Stimulated activated CD4-positive, alpha-beta T cell treated with anti-CD3 and anti-CD28 coated beads, Interleukin-15, amount 100 ng/mL, for 24 hours (primary cell): Measurements from ENCODE around the gene TBCC.

Experiments used
- DNase-seq: peaks from one replicate; pipeline ENCODE4 v3.0.0-alpha.2; 2020

TBCC gene, protein sequence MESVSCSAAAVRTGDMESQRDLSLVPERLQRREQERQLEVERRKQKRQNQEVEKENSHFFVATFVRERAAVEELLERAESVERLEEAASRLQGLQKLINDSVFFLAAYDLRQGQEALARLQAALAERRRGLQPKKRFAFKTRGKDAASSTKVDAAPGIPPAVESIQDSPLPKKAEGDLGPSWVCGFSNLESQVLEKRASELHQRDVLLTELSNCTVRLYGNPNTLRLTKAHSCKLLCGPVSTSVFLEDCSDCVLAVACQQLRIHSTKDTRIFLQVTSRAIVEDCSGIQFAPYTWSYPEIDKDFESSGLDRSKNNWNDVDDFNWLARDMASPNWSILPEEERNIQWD

DNA sequence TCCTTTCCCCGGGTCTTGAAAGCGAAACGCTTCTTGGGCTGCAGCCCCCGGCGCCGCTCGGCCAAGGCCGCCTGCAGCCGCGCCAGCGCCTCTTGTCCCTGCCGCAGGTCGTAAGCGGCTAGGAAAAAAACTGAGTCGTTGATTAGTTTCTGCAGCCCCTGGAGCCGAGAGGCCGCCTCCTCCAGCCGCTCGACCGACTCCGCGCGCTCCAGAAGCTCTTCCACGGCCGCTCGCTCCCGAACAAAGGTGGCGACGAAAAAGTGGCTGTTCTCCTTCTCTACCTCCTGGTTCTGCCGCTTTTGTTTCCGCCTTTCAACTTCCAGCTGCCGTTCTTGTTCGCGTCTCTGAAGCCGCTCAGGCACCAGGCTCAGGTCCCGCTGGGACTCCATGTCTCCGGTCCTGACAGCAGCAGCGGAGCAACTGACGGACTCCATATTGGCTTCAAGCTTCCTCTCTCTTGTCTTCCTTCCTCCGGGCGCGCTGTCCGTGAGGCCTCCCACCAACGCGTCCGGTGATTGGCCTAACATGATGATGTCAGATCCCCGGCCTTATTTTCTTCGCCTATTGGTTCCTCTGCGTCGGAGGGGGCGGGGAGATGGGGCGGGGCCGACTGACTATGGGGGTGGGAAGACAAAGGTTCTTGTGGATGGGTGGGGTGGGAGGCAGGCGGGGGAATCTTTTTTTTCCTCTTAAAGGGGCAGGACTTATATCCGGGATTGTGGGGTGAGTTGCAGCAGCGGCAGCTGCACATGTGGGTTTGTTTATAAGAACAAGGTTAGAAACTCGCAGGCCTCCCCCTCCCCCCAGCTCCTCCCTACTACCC lies at the start of gene TBCC:
TBCC (minus strand) TSS at position 464 of the 823 bp plus-strand sequence; CDS start at position 434, 30 bp downstream.
- peak; percentile 94 for DNase-seq

DNA sequence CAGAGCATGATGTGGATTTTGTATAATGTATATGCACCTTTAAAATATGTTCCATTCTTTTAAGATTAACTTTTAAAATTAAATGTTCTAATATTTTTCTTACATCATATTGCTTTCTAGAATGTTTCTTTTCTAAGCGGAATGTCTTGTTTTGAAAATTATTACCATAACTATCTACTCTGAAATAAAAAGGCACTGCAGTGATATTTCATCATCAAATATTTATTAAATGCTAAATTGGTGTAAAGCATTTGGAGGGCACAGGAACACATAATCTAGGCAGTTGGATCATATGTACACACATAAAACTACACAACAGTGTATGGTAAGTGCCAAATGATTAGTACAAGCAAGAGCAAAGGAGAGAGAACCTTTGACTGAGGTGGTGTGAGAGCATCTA lies 49.7 kb upstream of the TBCC start:
- DNase-seq, result no peak

DNA sequence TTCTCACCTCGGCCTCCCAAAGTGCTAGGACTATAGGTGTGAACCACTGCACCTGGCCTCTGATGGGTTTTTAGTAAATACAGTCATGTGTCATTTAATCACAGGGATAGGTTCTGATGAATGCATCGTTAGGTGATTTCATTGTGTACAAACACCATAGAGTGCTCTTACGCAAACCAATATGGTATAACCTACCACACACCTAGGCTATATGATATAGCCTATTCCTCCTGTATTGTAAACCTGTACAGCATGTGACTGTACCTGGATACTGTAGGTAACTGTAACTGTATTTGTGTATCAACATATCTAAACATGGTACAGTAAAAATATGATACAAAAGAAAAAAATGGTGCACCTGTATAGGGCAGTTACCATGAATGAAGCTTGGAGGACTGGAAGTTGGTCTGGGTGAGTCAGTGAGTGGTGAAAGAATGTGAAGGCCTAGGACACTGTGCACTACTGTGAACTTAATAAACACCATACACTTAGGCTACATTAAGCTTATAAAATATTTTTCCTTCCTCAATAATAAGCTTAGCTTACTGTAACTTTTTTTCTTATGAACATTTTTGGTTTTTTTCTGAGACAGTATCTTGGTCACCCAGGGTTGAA lies 45.9 kb upstream of the TBCC start:
- DNase-seq, result no peak

DNA sequence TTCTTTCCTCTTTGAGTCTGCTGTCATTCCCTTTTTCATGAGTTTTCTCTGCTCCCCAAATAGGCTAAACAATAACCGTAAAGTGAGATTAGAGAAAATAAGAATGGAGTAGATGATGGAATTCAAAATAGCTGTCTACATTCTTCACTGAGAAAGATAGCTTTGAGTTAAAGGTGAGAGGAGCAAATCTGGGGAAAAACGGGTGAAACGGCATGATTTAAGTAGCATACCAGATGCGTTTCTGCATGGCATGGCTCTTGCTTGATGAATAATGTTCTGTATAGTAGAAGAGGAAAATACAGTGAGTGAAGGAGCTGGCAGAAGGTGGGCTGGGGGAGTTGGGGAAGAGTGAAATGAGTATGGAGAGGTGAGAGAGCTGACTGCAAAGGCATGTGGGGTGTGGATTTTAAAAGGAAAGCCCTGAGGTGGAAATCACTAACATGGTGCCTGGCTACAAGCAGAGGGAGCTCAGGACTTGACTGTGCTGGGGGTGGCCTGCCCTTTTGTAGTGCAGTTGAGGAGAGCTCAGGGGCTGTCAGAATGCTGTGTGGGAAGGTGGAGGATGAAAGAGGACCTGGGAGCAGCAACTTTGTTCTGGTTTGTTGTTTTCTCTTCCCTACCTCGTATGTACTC lies 44.8 kb upstream of the TBCC start:
- DNase-seq, result no peak

DNA sequence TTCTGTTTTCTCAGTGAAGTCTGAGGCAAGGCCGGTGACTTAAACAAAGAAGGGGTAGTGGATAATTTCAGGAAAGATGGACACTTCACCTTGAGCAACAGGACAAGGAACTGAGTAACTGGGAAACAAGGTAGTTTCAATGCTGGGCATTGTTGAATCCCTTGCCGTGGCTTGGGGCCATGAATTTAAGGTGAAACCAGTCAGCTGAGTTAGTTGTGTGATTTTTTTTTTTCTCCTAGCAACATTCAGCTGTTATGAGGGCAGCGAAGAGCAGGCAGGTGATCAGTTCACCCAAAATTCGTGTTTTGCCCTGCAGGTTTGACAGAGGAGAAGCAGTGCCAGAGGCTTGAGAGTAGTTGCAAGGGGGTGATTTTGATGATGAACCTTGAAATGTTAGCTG lies 42.8 kb upstream of the TBCC start:
- DNase-seq, result no peak

DNA sequence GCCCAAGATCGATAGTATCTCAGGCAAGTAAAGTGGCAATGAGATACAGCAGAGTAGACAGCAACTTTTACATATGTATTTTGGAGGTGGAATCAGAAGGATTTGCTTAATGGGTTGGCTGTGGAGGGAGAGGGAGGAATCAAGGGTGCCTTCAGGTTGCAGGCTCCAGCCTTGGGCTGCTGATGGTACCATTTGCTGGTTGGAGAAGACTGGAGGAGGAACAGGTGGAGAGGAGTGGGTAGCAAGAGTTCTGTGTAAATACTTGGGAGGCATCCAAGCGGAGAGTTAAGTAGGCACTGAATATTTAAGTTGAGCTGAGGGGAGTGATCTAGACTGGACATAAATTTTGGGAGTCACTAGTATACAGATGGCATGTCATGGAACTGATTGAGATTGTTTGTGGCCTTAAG lies 41.2 kb upstream of the TBCC start:
- no peak for DNase-seq

DNA sequence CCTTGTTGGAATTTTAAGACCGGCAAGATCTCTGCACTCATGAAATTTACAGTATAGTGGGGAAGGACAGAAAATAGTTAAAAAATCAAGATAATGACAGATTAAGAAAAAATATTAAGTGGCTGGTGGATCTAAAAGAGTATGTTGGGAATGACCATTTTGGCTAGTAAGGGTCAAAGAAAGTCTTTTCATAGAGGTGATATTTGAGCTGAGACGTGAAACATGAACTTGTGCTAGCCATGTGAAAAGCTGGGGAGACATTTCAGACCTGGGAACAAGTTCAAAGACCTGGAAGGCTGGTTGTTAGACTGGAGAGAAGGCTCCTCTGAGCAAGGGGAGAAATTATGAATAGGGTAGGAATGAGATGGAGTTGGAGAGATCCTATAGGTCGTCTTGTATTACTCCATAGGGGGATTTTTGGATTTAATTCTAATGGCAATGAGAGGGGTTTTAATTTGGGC lies 40.7 kb upstream of the TBCC start:
- DNase-seq, result no peak

DNA sequence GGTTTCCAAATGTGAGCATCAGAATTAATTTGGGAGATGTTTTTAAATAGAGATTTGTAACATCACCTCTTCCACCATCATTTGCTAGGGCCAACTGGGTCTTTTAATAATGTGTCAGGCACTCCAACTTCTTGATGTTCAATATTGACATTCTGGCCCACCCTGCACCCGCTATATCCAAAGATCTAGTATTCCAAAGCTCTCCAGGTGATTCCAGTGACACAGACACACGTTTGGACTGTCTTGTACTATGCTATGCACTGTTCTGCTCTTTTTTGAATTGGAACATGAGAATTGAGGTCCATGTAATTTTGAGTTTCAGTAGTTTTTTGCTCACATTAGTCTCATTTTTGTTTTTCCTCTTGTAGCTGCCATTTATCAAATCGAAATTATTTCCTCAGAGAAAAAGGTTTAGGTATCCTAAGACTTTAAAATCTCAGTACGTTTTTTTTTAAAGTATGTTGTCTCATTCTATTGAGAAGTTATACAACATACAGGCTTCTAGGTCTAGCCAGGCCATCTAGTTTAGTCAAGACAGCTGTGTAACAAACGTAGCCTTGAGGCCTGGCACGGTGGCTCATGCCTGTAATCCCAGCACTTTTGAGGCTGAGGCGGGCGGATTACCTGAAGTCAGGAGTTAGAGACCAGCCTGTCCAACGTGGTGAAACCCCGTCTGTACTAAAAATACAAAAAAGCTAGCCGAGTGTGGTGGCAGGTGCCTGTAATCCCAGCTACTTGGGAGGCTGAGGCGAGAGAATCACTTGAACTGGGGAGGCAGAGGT lies 39.0 kb upstream of the TBCC start:
- no peak for DNase-seq

DNA sequence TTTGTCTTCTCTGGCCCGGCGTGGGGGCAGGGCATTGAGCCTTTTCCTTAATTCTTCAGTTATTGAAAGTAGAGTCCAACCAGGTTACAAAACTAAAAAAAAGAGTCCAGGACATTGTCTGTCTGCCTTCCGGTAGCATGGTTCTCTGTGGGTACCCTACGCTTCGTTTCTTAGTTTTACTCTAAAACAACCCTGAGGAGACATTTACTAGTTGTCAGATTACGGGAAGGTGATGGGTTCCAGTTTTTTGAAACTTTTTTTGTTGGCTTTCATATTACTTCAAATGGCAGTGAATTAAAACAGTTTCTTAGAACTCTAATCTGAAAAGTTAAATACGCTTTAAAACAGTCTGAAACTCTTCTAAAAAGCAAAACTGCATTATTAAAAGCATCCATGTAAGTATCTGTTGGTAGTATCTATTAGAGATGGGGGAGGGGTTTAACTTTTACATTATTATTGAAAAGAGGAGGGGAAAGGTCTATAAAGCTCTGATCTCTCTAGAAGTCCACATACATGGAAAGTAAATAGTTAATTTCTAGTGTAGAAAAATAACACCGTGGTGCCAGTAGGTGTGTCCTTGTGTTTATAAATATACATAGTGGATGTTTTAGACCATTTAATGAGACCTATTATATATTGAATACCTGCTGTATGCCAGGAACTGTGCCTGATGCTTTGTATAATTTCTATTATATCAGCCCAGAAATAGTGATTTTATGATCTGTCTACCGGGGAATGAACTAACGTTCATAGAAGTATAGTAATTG lies 38.2 kb upstream of the TBCC start:
- DNase-seq, result no peak

DNA sequence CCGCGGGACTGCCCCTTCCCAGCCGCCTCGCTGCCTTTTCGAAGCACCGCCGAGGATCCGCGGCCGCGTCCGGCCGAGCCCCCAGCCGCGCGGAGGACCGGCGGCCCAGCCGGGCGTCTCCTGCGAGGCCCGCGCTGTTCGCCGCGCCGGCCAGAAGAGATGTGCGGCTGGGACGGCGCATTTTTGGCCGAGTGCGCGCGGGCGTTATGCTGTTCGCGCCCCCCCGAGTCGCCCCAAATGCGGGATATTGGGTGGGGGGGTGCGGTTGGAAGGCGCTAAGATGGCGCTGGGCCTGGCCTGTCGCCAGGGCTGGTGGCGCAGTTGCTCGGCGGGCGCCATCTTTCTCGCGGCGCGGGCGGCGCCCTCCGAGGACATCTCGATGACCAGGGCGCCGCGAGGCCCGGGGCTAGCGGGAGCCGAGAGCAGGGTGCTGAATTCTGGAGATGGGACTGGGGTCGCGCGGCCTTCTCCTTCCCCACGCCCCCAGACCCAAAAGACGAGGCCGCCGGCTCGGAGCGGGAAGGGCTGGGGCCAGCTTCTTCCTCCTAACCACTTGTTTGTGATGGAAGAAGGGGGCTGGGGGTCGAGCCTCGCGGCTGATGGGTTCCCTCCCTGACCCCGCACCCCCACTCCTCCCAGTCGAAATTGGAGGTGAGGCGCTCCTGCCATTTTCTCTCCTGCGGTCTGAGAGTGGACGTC lies 37.4 kb upstream of the TBCC start:
- DNase-seq, result peak; percentile 78

DNA sequence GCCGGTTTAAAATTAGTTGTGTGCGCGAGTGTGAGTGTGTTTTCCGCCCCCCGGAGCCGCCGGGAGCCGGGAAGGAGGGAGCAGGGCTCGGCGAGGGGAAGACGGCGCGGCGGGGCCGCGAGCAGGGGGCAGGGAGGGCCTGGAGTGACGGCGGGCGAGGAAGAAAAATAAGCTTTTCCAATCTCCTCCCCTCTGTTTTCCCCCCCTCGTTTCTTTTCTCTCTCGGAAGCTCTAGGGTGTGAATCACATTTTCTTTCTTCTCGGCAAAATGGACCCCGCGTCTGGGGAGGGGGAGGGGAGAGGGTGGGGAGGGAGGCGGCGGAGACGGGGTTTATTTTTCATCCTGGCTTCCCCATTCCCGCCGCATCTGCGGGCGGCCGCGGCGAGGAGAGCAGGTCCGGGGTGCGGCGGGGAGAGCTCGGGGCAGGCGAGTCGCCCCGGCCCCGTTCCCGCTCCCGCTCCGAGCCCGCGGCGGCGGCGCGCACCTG lies 36.8 kb upstream of the TBCC start:
- DNase-seq, result peak; percentile 78

DNA sequence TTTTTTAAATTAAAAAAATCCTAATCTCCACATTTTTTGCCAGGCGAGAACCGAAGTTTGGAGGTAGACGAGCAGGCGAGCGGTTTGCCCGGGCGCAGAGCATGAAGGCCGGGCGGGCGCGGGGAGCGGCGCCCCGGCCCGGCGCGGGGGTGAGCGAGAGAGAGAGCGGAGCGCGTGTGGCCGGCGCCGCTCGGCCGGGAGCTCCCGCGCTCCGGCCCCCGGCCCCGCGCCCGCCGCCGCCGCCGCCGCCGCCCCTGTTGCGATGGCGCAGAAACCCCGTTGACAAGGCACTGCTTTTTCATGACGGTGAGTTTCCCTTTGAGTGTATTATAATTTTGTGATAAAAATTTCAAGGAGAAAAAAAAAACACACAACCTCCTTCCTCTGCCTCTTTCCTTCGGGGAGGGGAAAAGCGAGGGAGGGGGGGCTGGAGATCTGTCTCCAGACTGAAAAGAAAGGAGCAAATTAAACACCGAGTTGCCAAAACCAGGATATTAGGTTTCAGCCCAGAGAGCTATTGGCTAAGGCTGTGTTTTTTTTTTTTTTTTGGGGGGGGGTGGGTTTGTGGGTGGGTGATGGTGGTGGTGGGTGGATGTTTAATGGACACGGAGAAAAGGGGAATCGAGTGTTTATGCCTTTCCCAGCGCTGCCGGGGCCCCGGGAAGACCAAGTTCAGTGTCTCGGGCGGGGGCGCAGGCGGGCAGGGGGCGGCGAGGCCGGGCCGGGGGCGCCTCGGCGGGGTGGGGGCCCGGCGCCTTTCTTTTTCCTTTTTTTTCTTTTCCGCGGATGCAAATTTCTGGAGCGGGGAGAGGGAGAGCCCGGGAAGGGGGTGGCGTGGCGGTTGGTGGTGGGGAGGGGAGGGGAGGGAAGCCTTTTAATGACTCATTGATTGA lies 36.1 kb upstream of the TBCC start, which contains the start of gene BICRAL:
BICRAL (plus strand) TSS at position 257 of the 893 bp plus-strand sequence. CDS start 39,971 bp downstream, outside the sequence.
- DNase-seq, result peak; percentile 80

DNA sequence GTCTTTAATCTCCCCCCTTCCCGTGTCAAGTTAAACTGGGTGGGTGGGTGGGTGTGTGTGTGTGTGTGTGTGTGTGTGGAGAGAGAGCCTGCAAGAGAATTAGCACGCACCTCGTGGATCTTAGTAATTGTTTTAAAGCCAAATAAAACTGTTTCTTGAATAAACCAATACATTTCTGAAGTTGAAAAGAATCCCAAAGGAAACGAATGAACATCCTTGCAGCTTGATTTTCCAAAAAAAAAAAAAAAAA lies 35.6 kb upstream of the TBCC start:
- DNase-seq, result no peak

DNA sequence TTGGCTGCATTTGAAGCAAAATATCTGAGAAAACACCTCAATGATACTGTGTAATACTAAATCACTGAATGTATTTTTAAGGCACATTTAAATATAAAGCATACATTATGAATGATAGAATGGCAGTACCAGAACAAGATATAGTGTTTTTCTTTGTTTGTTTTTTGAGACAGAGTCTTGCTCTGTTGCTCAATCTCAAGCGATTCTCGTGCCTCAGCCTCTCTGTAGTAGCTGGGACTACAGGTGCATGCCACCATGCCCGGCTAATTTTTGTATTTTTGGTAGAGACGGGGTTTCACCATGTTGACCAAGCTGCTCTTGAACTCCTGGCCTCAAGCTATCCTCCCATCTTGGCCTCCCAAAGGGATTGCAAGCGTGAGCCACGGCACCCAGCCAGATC lies 33.6 kb upstream of the TBCC start:
- DNase-seq, result no peak

DNA sequence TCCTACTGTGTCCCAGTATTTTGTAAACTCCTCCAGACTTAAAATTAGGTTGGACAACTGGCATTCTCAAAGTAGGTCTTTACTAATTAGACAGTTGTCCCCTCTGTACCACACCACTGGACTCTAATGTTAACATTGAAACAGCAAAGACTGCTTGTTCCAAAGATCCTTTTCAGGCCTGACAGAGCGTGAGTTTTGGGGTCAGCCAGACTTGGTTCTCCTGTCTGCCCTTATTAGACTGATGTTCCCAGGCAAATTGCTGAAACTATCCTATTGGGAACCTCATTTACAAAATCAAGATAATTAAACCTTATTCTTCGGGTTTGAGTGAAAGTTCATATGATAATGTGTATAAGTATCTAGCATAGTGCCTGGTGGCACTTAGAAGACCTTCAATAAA lies 32.2 kb upstream of the TBCC start:
- no peak for DNase-seq

DNA sequence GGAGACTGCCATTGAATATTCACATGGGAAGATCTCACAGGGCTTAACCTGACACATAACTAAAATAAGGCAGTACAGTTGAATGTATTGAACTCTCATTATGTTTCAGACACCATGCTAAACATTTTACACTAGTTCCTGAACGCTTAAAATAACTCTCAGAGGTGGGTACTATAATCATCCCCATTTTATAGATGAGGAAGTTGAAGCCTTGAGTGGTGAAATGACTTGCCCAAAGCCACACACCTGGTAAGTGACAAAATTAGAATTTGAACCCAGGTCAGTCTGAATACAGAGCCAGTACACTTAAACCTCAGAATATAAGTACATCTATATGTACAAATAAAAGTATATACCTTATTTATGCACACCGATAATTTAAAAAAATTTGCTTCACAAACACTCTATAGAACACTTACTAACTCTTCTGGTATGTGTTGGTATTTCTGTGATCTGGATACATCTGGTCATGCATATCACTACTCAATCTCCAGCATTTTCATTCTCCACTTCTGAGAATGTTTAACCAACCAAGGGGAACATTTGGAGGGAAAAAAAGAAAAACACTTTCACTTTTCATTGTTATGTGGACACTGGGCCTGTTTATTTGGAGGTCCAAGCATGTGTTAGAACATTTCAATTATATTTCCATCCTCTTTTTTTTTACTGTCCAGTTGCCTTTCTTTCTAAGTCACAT lies 31.4 kb upstream of the TBCC start:
- no peak for DNase-seq

DNA sequence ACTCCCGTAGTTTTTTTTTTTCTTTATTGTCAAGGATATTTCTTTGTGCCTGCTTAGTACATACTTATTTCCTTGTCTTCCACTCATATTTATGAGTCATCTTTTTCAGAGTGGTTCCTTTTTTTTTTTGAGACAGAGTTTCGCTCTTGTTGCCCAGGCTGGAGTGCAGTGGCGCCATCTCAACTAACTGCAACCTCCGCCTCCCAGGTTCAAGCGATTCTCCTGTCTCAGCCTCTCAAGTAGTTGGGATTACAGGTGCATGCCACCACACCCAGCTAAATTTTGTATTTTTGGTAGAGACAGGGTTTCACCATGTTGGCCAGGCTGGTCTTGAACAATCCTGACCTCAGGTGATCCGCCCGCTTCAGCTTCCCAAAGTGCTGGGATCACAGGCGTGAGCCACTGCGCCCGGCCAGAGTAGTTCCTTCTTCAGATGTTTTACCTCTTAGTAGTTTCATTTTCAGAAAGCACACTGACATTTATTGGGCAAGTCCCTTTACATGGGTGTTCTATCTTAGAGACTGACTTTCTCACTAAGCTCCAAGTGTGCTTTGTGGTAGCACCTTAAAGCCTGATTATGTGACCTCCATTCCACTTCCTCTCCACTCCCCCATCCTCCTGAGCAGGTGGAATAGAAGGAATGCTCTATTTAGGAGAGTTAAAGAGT lies 29.1 kb upstream of the TBCC start:
- DNase-seq, result peak; percentile 60

DNA sequence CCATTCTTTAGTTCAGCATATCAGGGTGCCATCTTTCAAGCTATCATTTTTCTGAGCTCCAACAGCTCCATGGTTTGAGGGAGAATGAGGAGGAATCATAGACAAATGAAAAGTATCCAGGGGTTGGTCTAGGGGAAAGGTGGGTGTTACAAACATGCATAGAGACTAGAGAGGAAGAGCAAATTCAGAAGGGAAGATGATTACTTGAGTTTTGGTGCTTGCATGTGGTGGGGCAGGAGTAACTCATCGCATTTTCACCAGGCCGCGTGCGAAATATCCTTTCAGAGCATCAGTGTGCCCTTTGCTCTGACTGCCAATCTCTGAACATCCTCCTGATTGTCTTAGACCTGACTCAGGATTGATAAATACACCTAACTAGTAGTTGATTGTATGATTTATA lies 28.3 kb upstream of the TBCC start:
- peak; percentile 51 for DNase-seq

DNA sequence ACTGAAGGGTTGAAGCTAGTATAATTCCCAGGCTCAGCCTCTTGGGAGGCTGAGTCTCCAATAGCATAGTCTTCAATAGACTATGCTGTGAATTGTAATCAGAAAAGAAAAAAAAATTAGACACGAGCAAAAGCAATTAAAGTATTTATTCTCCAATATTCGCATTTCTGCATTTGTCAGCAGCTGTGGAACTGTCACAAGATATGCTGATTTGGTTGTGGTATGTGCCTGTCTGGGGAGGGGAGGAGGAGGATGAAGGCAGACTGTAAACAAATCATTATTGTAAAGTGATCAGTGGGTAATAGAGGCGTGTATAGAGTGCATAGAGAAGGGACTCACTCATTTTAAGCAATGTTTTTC lies 25.8 kb upstream of the TBCC start:
- no peak for DNase-seq
